H1 (cell line): Measurements from ENCODE around the gene B3GALNT1. TPM values are rescaled to one million over a fixed set of nuclear protein-coding genes. Genes with fewer than 3 reads are reported as not detected.

Experiments used
- BRCA1 ChIP-seq: IDR thresholded peaks from 2 replicates; pipeline ENCODE4 v1.6.1; 2012; ENCODE audit warnings: low read depth, low read length, improper control_type of control experiment
- CBX8 ChIP-seq: fragments of 300-800, 300-1000 bp; sonication (generic); IDR thresholded peaks from 2 replicates; pipeline ENCODE4 v1.7.1; 2016; ENCODE audit warnings: low read depth, low read length, borderline replicate concordance
- CHD2 ChIP-seq: IDR thresholded peaks from 2 replicates; pipeline ENCODE4 v1.6.1; 2012; ENCODE audit warnings: low read length, improper control_type of control experiment
- CTBP2 ChIP-seq: IDR thresholded peaks from 2 replicates; pipeline ENCODE4 v1.7.0; 2011; ENCODE audit warnings: borderline replicate concordance, mild to moderate bottlenecking, moderate library complexity, mixed read lengths, low read length; ENCODE audit not compliant: insufficient read depth, insufficient read length
- E2F6 ChIP-seq: IDR thresholded peaks from 2 replicates; pipeline ENCODE4 v1.6.1; 2012; ENCODE audit warnings: inconsistent platforms
- HDAC6 ChIP-seq: IDR thresholded peaks from one replicate; pipeline ENCODE4 v1.7.1; 2012; ENCODE audit warnings: low read depth, mild to moderate bottlenecking, inconsistent platforms, low read length, moderate library complexity
- JUN ChIP-seq: IDR thresholded peaks from 2 replicates; pipeline ENCODE4 v1.6.1; 2011; ENCODE audit warnings: low read depth, mild to moderate bottlenecking, improper control_type of control experiment, low read length
- JUND ChIP-seq: IDR thresholded peaks from 2 replicates; pipeline ENCODE4 v1.6.1; 2011; ENCODE audit warnings: mild to moderate bottlenecking, improper control_type of control experiment, low read length
- KDM1A ChIP-seq: fragments of 200-600, 300-600 bp; sonication (generic); IDR thresholded peaks from 2 replicates; pipeline ENCODE4 v1.7.1; 2016; ENCODE audit warnings: mild to moderate bottlenecking, low read length, borderline replicate concordance
- MAFK ChIP-seq: IDR thresholded peaks from 2 replicates; pipeline ENCODE4 v1.6.1; 2012; ENCODE audit warnings: low read depth, mild to moderate bottlenecking, improper control_type of control experiment, low read length
- PHF8 ChIP-seq: fragments of 200-600 bp; sonication (generic); conservative IDR thresholded peaks from 2 replicates; pipeline ENCODE4 v1.7.1; 2012; ENCODE audit warnings: low read depth, mild to moderate bottlenecking, inconsistent platforms, low read length, moderate library complexity
- POLR2A ChIP-seq, 2 experiments: IDR thresholded peaks; 1 replicate in 1 of 2; 2 replicates in 1 of 2; pipeline ENCODE4 v1.6.1; 2011; ENCODE audit warnings: low read depth in 2 of 2, low read length in 2 of 2, mild to moderate bottlenecking in 2 of 2; ENCODE audit errors: control extremely low read depth in 1 of 2
- RAD21 ChIP-seq, 2 experiments: IDR thresholded peaks in 1 of 2; conservative IDR thresholded peaks in 1 of 2; 2 replicates each; pipeline ENCODE4 v1.6.1; 2011; ENCODE audit warnings: low read depth in 2 of 2, low read length in 2 of 2, improper control_type of control experiment in 1 of 2, inconsistent platforms in 1 of 2, mild to moderate bottlenecking in 1 of 2, moderate library complexity in 1 of 2
- SAP30 ChIP-seq: fragments of 300-600 bp; sonication (generic); IDR thresholded peaks from 2 replicates; pipeline ENCODE4 v1.7.1; 2012; ENCODE audit warnings: low read length, moderate library complexity, mild to moderate bottlenecking, inconsistent platforms; ENCODE audit not compliant: insufficient read depth, insufficient replicate concordance
- SIRT6 ChIP-seq: IDR thresholded peaks from one replicate; pipeline ENCODE4 v1.7.1; 2012; ENCODE audit warnings: low read length, inconsistent platforms
- SP4 ChIP-seq: IDR thresholded peaks from 2 replicates; pipeline ENCODE4 v1.6.1; 2012; ENCODE audit warnings: low read length, inconsistent platforms
- SRF ChIP-seq: IDR thresholded peaks from 2 replicates; pipeline ENCODE4 v1.6.1; 2011; ENCODE audit warnings: mild to moderate bottlenecking, low read depth, low read length, moderate library complexity
- SUZ12 ChIP-seq: fragments of 200-600 bp; sonication (generic); IDR thresholded peaks from 2 replicates; pipeline ENCODE4 v1.6.1; 2012; ENCODE audit warnings: mild to moderate bottlenecking, inconsistent platforms, low read length, moderate library complexity, mixed read lengths
- TAF1 ChIP-seq: IDR thresholded peaks from 2 replicates; pipeline ENCODE4 v1.6.1; 2011; ENCODE audit warnings: mild to moderate bottlenecking, low read depth, low read length
- TAF7 ChIP-seq: optimal IDR thresholded peaks from 2 replicates; pipeline ENCODE3; 2011; ENCODE audit warnings: low read depth, mild to moderate bottlenecking, inconsistent platforms, low read length, moderate library complexity, borderline replicate concordance
- TEAD4 ChIP-seq: IDR thresholded peaks from 2 replicates; pipeline ENCODE4 v1.6.1; 2012; ENCODE audit warnings: low read depth, low read length, inconsistent platforms, mixed read lengths
- polyA plus RNA-seq, 7 experiments: library from polyadenylated mRNA; depleted of rRNA in 3 of 7; stranded (reverse) in 5 of 7; unstranded in 2 of 7; fragments of >200 nt in 5 of 7; fragments of 200-250 nt in 2 of 7; gene quantifications; 1 replicate in 5 of 7; 2 replicates in 1 of 7; 4 replicates in 1 of 7; pipeline versions ENCODE4 v1.2.1 to v1.2.3, GENCODE V29; 2011 to 2013; ENCODE audit warnings: missing spikeins in 2 of 7, mixed read lengths in 2 of 7
- total RNA-seq: library from RNA; stranded (reverse); fragmentation: NEBNext Ultra II Directional; extraction: Animal tissue kit (Norgen Biotek cat#: 25700); gene quantifications from 2 replicates; pipeline ENCODE4 v1.2.1, GENCODE V29; 2021
- TF ChIP-seq, protein P1 (sequence below): IDR thresholded peaks from 2 replicates; pipeline ENCODE4 v1.6.1; 2011; ENCODE audit warnings: low read length, improper control_type of control experiment

The B3GALNT1 gene
- total and polyA plus RNA-seq, 2 of the 8 experiments (the other 6 are each of a cell fraction or from before 2014, with no cell fraction given) = 5.0 to 8.1 TPM

GRCh38 chr3:161104561-161105551 is at the start of gene B3GALNT1 (continued):
- TF ChIP-seq SAP30 (no peak), BRCA1 (no peak), TAF1 (no peak), CBX8 (no peak), CTBP2 (no peak), HDAC6 (no peak), SIRT6 (no peak), KDM1A (peak; percentile 14; the same call in 1 of the 2 replicates), PHF8 (peak; percentile 46), SP4 (0 out of 2 replicates have a peak, but pooled peaks have one; percentile 24), SUZ12 (no peak), JUN (no peak), RAD21 (IDR thresholded peaks at IDR 0.05 in 1 of 2, conservative IDR thresholded peaks at IDR 0.05 in 1 of 2; ENCODE audit: low read depth in 2 of 2, low read length in 2 of 2) (no peak), JUND (no peak), POLR2A (IDR thresholded peaks at IDR 0.05; ENCODE audit: control extremely low read depth in 1 of 2, low read depth in 2 of 2, low read length in 2 of 2) (0 out of 3 replicates have a peak, but pooled peaks of 1 of the 2 experiments have one; percentile 57), SRF (no peak), MAFK (no peak), TEAD4 (peak; percentile 82), TAF7 (no peak), E2F6 (peak; percentile 93), CHD2 (no peak)
- TF ChIP-seq, protein P1, sequence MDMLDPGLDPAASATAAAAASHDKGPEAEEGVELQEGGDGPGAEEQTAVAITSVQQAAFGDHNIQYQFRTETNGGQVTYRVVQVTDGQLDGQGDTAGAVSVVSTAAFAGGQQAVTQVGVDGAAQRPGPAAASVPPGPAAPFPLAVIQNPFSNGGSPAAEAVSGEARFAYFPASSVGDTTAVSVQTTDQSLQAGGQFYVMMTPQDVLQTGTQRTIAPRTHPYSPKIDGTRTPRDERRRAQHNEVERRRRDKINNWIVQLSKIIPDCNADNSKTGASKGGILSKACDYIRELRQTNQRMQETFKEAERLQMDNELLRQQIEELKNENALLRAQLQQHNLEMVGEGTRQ = no peak
